Measurements from ENCODE around the gene SPRING1.
A peak's percentile ranks its signal among the peaks of the same experiment; 100 is the strongest.
"Not testable (repeated sequence)": the region's sequence is repeated elsewhere in the genome, so short reads cannot be mapped to it uniquely, and the experiment has no call there.

Gene SPRING1, protein sequence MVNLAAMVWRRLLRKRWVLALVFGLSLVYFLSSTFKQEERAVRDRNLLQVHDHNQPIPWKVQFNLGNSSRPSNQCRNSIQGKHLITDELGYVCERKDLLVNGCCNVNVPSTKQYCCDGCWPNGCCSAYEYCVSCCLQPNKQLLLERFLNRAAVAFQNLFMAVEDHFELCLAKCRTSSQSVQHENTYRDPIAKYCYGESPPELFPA

DNA sequence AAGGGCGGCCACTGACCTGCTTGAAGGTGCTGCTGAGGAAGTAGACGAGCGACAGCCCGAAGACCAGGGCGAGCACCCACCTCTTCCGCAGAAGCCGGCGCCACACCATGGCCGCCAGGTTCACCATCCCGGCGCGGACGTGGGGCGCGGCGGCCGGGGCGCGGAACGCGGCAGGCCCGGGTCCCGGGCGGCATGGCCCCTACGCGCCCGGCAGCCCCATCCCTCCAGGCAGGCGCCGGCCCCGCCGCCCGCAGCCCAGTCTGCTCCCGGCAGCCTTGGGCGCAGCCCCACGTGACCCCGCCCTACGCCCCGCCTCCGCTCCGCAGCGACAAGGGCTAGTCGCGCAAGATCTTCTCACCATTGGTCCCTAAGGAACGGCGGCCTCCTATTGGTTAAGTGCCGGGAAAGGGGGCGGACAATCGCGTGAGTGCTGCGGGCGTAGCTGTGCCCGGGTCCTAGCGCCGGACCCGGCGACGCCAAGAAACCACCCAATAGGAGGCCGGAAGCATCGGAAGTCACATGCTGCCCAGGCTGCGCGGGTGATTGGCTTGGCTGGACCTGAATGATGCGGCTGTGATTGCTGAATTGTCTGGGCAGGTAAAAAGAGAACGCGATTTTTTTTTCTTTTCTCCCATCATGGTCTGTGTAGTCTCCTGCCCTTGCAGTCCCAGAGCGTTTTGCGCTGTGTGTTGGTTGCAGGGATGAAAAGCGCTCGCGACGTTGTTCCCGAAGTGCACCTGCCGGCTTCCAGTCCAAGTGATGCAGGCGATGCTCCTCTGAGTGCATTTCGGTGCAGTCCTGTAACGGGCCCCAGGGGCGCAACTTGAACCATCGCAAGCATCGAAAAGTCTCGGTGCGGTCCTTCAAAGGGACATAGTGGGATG is at the start of gene SPRING1, which contains the start of gene RNFT2:
Gene SPRING1, minus strand, starts transcription at position 296 of the 884 bp plus-strand sequence. Its CDS starts 169 bp downstream, at position 127.
Gene RNFT2, plus strand, starts transcription at position 542 of the 884 bp plus-strand sequence. CDS start 2,183 bp downstream, outside the sequence.
- peak; percentile 92 for DNase-seq

DNA sequence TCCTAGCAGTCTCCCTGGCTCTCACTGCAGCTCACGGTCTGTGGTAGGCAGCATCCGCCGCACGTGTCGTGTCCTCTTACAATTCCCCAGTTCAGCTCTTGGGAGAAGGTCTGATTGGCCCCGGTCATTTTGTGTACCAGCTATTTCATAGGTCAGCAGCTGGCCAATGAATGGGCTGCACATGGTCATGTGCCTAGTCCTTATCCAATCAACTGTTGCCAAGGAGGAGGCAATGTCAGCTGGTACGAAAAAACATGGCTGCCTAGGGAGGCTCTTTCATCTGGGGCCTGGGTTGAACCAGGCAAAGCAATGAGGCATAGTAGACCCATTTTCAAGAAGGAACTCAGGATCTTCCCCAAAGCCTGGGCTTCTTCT is 46.4 kb upstream of the SPRING1 start:
- DNase-seq, result no peak

- no peak for DNase-seq
Measured at GRCh38 chr12:116783525-116784237, 45.8 kb upstream of the SPRING1 start.

- no peak for DNase-seq
Measured at GRCh38 chr12:116780942-116781341, 43.1 kb upstream of the SPRING1 start.

GRCh38 chr12:116779597-116779996 is 41.7 kb upstream of the SPRING1 start:
- DNase-seq, result no peak

DNA sequence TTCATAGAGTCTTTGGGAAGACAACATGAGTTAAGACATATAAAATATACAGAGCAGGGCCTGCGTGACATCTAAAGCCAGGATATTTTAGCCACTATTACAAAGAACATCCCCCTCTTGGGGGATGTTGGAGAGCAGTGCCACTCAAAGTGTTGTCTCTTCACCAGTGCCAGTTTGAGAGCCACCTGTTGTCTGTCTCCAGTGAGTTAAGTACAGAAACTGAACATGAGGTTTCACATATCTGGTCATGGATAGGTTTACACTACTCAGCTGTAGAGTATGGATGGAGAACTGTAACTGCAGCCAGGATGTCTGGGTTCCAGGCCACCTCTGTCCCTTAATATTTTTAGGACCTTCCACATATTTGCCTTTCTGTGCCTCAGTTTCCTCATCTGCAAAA is 39.4 kb upstream of the SPRING1 start:
- no peak for DNase-seq

DNA sequence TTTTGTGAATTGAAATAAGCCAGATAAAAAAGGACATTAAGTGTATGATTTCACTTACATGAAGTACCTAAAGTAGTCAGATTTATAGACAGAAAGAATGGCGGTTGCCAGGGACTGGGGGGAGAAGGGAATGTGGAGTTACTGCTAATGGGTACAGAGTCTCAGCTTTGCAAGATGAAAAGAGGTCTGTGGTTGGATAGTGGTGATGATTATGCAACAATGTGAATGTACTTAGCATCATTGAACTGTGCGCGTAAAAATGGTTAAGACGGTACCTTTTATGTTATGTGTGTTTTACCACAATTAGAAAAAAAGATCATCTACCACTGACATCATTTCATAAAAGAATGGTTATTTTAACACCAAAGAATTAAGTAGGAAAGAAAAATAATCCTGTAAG is 36.2 kb upstream of the SPRING1 start:
- no peak for DNase-seq

GRCh38 chr12:116773276-116773731 is 35.4 kb upstream of the SPRING1 start:
- no peak for DNase-seq

GRCh38 chr12:116771651-116772050 is 33.8 kb upstream of the SPRING1 start:
- DNase-seq, result no peak

DNA sequence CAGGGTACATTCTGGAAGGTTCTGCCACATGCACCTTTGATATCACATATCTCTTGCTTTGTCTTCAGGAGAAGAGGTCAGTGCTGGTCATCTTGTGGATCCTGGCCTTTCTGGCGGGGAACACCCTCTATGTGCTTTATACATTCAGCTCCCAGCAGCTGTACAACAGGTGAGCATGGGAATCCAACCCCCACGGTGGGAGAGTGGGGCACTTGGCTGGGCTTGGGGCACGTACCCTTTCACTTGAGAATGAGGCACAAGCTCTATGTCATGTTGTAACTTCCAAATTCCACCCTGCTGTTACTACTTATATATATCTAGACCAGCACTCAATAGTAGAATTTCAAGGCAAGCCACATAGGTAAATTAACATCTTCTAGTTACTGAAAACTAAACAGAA is 28.9 kb upstream of the SPRING1 start:
- DNase-seq, result no peak

GRCh38 chr12:116766285-116766684 is 28.4 kb upstream of the SPRING1 start:
- DNase-seq, result no peak

GRCh38 chr12:116765271-116765670 is 27.4 kb upstream of the SPRING1 start:
- no peak for DNase-seq

GRCh38 chr12:116761499-116761898 is 23.6 kb upstream of the SPRING1 start:
- DNase-seq, result no peak

- no peak for DNase-seq
Measured at GRCh38 chr12:116760622-116761020, 22.8 kb upstream of the SPRING1 start.

DNA sequence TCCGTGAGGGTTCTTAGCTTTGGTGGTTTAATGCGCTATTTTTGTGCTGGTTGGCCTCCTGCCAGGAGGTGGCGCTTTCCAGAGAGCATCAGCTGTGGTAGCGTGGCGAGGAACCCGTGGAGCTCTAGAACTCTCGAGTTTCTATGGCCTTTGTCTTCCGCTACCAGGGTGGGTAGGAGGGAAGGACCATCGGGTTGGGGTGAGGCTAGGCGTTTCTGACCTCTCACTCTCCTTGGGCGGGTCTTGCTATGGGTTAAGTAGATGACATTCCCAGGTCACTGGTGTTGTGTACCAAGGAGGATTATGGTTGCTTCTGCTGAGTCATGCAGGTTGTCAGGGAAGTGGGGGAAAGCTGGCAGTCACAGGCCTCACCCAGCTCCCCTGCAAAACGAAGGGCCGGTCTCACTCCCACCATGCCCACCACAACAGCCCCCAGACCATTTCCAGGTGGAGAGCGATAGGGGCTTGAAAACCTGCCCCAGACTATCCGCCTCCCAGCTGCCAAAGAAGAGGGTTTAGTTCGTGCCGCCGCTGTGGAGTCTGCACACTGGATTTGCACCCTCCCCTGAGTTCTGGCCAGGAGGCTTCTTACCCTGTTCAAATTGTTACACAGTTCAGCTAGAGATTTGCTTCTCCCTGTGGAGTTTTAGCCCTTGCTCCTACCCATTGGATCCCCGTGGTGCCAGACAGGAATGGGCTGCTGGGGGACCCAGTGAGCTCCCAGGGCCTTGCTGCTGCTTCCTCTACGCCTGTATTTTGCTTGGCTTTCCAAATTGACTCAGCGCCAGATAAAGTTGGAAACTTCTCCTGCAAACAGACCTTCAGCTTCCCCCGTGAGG is 22.1 kb upstream of the SPRING1 start:
- DNase-seq, result no peak

GRCh38 chr12:116754783-116755182 is 16.9 kb upstream of the SPRING1 start:
- not testable (repeated sequence) for DNase-seq

DNA sequence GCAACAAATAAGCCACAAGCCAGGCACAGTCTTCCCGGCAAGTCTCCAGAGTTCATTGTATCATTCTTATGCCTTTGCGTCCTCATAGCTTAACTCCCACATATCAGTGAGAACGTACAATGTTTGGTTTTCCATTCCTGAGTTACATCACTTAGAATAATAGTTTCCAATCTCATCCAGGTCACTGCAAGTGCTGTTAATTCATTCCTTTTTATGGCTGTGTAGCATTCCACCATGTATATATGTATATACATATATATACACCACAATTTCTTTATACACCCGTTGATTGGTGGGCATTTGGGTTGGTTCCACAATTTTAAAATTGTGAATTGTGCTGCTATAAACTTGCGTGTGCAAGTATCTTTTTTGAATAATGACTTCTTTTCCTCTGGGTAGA is 16.2 kb upstream of the SPRING1 start:
- not testable (repeated sequence) for DNase-seq

DNA sequence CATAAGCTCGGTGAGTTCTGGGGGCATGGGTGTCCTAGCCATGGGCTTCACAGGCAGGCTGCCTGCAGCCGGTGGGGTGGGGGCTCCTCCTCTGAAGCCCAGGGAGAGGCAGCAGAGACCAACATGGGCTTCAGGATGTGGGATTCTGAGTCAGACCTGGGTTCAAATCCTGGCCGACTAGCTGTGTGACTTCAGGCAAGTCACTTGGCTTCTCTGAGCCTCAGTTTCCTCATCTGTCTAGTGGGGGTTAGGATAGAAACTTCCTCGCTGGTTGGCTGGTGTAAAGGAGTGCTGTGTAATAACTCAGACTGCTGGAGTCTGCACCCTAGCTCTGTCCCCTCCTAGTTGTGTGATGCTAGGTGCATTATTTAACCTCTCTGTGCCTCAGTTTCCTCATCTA is 12.4 kb upstream of the SPRING1 start:
- no peak for DNase-seq

DNA sequence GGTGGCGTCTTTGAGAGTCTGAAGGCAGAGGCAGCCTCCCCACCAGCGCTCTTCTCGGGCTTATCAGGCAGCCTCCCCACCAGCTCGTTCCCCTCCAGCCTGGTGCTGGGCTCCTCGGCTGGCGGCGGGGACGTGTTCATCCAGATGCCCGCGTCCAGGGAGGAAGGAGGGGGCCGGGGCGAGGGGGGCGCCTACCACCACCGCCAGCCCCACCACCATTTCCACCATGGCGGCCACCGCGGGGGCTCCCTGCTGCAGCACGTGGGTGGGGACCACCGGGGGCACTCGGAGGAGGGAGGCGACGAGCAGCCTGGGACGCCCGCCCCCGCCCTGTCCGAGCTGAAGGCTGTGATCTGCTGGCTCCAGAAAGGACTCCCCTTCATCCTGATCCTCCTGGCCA is 12.0 kb upstream of the SPRING1 start:
- DNase-seq, result no peak

- DNase-seq, result no peak
Measured at GRCh38 chr12:116745554-116745953, 7.7 kb upstream of the SPRING1 start.

GRCh38 chr12:116744766-116745165 is 6.9 kb upstream of the SPRING1 start:
- DNase-seq, result no peak

- DNase-seq, result not testable (repeated sequence)
Measured at GRCh38 chr12:116742787-116743186, 4.9 kb upstream of the SPRING1 start.
